HEK293T (cell line): ENCODE data around the gene MYLK3.

ENCODE experiments used
- ELF4 ChIP-seq: fragments of 450-650 bp; IDR thresholded peaks from 2 replicates; pipeline ENCODE4 v1.6.1; 2017; ENCODE audit warnings: antibody characterized with exemption
- FOXA1 ChIP-seq: fragments of 450-650 bp; IDR thresholded peaks from 2 replicates; pipeline ENCODE4 v1.6.1; 2016; ENCODE audit warnings: mild to moderate bottlenecking
- HDGF ChIP-seq: fragments of 450-650 bp; IDR thresholded peaks from 2 replicates; pipeline ENCODE4 v1.6.1; 2017; ENCODE audit warnings: antibody characterized with exemption, borderline replicate concordance
- L3MBTL2 ChIP-seq: fragments of 450-650 bp; conservative IDR thresholded peaks from 2 replicates; pipeline ENCODE4 v1.6.1; 2016; ENCODE audit warnings: mild to moderate bottlenecking
- LEF1 ChIP-seq: fragments of 450-650 bp; IDR thresholded peaks from 2 replicates; pipeline ENCODE4 v1.6.1; 2017; ENCODE audit warnings: mild to moderate bottlenecking, borderline replicate concordance
- NFRKB ChIP-seq: fragments of 450-650 bp; IDR thresholded peaks from 2 replicates; pipeline ENCODE4 v1.6.1; 2016; ENCODE audit warnings: mild to moderate bottlenecking, moderate library complexity
- PKNOX1 ChIP-seq: fragments of 450-650 bp; IDR thresholded peaks from 2 replicates; pipeline ENCODE4 v1.6.1; 2016
- SP1 ChIP-seq: fragments of 450-650 bp; IDR thresholded peaks from 2 replicates; pipeline ENCODE4 v1.6.1; 2017
- ZNF384 ChIP-seq: fragments of 450-650 bp; IDR thresholded peaks from 2 replicates; pipeline ENCODE4 v1.6.1; 2016

- TF ChIP-seq HDGF (no peak), PKNOX1 (no peak), ZNF384 (no peak), LEF1 (no peak), ELF4 (no peak), L3MBTL2 (no peak), SP1 (no peak), NFRKB (no peak), FOXA1 (no peak)
These were observed 14.8 kb downstream of the MYLK3 start for GRCh38 chr16:46733319-46733830.
